Prostate gland (tissue), 2 donors: ENCODE measurements around the gene ENPP6. TPM values are rescaled to one million over a fixed set of nuclear protein-coding genes. Genes with fewer than 3 reads are reported as not detected.

Experiments used
- DNase-seq: peaks from one replicate; pipeline ENCODE4 v3.0.0-alpha.2; 2019; ENCODE audit warnings: low spot score
- H3K27ac ChIP-seq, 2 donors: fragments of 200-600 bp; sonication (generic); 2 replicates each; pipeline ENCODE4 v1.5.1; 2017 to 2019
- H3K27me3 ChIP-seq: fragments of 200-600 bp; sonication (generic); replicated peaks from 2 replicates; pipeline ENCODE4 v1.5.1; 2019; ENCODE audit not compliant: insufficient read depth
- H3K36me3 ChIP-seq, 2 donors: fragments of 200-600 bp; sonication (generic); 1 replicate in 1 of 2; 2 replicates in 1 of 2; pipeline versions ENCODE4 v1.5.1 to v1.8.1; 2017 to 2019
- H3K4me1 ChIP-seq: fragments of 200-600 bp; sonication (generic); replicated peaks from 2 replicates; pipeline ENCODE4 v1.5.1; 2019
- H3K4me3 ChIP-seq, 2 donors: fragments of 200-600 bp; sonication (generic); 2 replicates each; pipeline ENCODE4 v1.5.1; 2017 to 2019
- H3K9me3 ChIP-seq: fragments of 200-600 bp; sonication (generic); 2 replicates; pipeline ENCODE4 v1.5.1; 2017
- POLR2A ChIP-seq: fragments of 450-650 bp; IDR thresholded peaks from one replicate; pipeline ENCODE4 v1.6.1; 2016; ENCODE audit warnings: antibody characterized with exemption, mild to moderate bottlenecking
- POLR2AphosphoS5 ChIP-seq: sonication (generic); formaldehyde crosslinking; IDR thresholded peaks from one replicate; pipeline ENCODE4 v1.6.1; 2017; ENCODE audit warnings: antibody characterized with exemption
- WGBS: methylation state at CpG from one replicate; pipeline ENCODE4 v1.1.5; 2018; 5-methylcytosine and 5-hydroxymethylcytosine counted together
- intact Hi-C: fragments of 100-400 bp; cut with DNase I; formaldehyde crosslinking; loops from one replicate; pipeline ENCODE4 v1.14.2; 2022
- total RNA-seq, 2 donors: library from RNA; depleted of rRNA; stranded (reverse); fragments of >200 nt; gene quantifications; one replicate each; pipeline ENCODE4 v1.1.0, GENCODE V29; 2016
- TF ChIP-seq, protein P1 (sequence below), 4 experiments: fragments of 200-600 bp in 2 of 4; fragments of 450-650 bp in 2 of 4; sonication (generic) in 2 of 4; IDR thresholded peaks; 1 replicate in 3 of 4; 2 replicates in 1 of 4; pipeline ENCODE4 v1.5.1; 2016 to 2019; ENCODE audit warnings: antibody characterized with exemption in 4 of 4, mild to moderate bottlenecking in 2 of 4, moderate library complexity in 2 of 4

The ENPP6 gene
- total RNA-seq, 2 donors from 2014 or later, result 0.68 to 5.9 TPM

DNA sequence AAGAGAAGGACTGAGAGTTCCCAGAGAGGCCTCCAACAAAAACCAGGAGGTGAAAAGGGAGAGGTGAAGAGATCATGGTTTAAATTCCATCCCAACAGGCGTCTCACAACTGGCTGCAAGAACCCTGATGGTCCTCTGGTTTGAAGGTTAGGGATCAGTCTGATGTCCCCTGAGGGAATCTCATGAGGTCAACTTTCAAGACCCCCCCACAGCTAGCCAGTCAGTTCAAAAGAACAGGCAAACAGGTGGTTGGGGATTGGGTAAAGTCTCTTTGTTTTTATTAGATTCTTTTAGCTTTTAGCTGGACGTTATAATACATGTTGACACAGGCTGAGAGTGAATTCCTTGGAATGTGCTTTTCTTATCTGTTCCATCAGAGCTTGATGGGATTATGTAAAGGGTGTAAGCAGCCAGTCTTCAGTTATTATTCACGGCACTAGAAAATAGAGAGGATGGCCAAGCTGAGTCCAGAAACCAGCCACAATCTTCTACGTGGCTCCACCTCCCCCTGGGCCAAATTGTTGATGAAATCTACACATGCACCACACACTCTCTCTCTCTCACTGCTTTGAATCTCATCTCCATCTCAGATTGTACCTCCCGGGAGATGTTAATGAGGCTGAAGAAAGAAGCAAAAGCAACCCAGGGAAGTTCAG lies 20.8 kb downstream of the ENPP6 start:
- 11% methylated on average over 5 of the region's 5 CpGs for WGBS

DNA sequence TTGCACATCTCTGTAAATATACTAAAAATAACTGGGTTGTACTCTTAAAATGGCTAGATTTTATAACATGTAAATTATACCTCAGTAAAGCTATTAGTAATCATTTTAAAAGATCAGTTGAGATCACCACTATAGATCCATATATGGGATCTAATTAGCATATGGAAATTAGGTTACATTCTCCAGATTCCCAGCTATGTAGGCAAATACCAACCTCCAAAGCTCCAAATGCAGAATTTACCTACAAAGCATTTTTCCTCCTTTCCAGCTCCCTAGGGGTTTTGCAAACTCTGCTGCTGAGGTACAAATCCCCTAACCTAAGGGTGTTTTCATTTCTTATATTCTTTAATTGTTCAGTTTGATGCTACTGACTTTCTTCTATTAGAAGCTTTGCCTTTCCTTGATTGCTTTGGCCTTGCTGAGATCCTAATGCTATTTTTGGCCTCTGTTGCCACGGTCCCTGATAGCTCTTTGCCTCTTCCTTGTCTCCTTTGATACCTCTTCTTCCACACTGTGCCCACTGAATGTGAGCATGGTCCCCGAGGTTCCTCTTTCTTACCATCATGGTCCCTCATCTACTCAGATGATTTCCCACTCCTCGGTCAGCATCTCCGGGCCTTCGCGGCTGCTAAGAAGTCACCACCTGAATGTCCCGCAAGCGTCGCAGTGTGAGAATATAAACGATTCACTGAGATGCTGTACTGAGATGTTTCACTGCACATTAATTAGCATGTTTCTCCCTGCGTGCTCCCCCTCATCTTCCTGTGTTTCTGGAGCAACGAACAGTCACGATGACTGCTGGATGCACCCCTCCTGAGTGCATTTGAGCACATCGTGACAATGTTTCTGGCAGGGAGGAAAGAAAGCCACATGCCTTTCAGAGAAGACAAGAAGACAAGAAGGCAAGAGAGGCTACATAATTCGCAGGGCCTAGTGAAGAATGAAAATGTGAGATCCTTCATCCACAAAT lies 23.8 kb downstream of the ENPP6 start:
- H3K4me3 ChIP-seq, result no peak overlapping the region
- no peaks in the 10 kb centered on the region for H3K36me3 ChIP-seq
- no peak for DNase-seq
- TF ChIP-seq, protein P1, sequence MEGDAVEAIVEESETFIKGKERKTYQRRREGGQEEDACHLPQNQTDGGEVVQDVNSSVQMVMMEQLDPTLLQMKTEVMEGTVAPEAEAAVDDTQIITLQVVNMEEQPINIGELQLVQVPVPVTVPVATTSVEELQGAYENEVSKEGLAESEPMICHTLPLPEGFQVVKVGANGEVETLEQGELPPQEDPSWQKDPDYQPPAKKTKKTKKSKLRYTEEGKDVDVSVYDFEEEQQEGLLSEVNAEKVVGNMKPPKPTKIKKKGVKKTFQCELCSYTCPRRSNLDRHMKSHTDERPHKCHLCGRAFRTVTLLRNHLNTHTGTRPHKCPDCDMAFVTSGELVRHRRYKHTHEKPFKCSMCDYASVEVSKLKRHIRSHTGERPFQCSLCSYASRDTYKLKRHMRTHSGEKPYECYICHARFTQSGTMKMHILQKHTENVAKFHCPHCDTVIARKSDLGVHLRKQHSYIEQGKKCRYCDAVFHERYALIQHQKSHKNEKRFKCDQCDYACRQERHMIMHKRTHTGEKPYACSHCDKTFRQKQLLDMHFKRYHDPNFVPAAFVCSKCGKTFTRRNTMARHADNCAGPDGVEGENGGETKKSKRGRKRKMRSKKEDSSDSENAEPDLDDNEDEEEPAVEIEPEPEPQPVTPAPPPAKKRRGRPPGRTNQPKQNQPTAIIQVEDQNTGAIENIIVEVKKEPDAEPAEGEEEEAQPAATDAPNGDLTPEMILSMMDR (IDR thresholded peaks at IDR 0.05), result no peak
- TF ChIP-seq POLR2AphosphoS5 (no peak), POLR2A (no peak)
- no peak overlapping the region for H3K27ac ChIP-seq
- 95% methylated on average over 15 of the region's 15 CpGs for WGBS
- intact Hi-C loops, result no loop called here
- no peaks in the 10 kb centered on the region for H3K9me3 ChIP-seq
- H3K27me3 ChIP-seq, result no peaks in the 10 kb centered on the region
- H3K4me1 ChIP-seq, result no peaks in the 10 kb centered on the region

More for the DNA sequence above, 20.8 kb downstream of the ENPP6 start:
- TF ChIP-seq POLR2AphosphoS5 (peak; percentile 77), POLR2A (no peak)
- TF ChIP-seq, protein P1 (IDR thresholded peaks at IDR 0.05), result no peak
- Histone ChIP-seq H3K36me3 (no peaks in the 10 kb centered on the region), H3K27me3 (no peaks in the 10 kb centered on the region), H3K9me3 (no peaks in the 10 kb centered on the region), H3K4me1 (no peaks in the 10 kb centered on the region), H3K4me3 (no peak overlapping the region), H3K27ac (peak overlapping the region; percentile 43 to 62)
- intact Hi-C loops, result no loop called here
- peak; percentile 33 for DNase-seq

DNA sequence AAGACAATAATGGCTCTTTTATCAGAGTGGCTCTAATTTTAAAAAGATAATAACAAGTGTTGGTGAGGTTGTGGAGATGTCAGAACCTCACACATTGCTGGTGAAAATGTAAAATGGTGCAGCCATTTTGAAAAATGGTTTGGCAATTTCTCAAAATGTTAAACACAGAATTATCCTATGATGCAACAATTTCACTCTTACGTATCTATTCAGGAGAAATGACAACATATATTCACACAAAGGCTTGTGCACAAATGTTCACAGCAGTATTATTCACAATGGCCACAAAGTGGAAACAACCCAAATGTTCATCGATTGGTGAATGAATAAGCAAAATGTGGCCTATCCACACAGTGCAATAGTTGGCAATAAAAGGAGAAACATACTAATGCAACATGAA lies 24.7 kb downstream of the ENPP6 start:
- Histone ChIP-seq H3K27me3 (no peaks in the 10 kb centered on the region), H3K4me1 (no peaks in the 10 kb centered on the region), H3K36me3 (no peaks in the 10 kb centered on the region), H3K4me3 (no peak overlapping the region), H3K9me3 (no peaks in the 10 kb centered on the region), H3K27ac (no peak overlapping the region)
- DNase-seq, result no peak
- TF ChIP-seq POLR2A (no peak), POLR2AphosphoS5 (no peak)
- TF ChIP-seq, protein P1 (IDR thresholded peaks at IDR 0.05), result no peak
- WGBS, result 92% methylated on average over 2 of the region's 2 CpGs
- intact Hi-C loops, result no loop called here

DNA sequence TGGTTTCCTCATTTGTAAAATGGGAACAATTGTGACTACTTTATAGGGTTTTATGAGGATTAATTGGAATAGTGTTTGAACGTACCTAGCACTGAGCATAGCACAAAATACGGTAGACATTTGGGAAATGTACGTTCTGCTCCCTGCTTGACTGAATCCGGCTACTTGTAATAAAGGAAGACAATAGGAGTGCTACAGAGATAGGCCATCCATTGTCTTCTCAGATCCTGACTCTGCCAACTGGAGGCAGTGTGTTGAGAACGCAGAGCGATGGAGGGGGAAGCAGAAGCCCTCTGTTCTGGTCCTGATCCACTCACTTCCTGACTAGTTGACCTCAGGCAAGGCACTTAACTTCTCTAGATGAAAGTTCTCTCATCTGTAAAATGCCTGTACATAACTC lies 26.4 kb downstream of the ENPP6 start:
- TF ChIP-seq POLR2AphosphoS5, result no peak
- TF ChIP-seq, protein P1 (IDR thresholded peaks at IDR 0.05), result no peak
- no peak for TF ChIP-seq POLR2A
- H3K27ac ChIP-seq, result no peak overlapping the region
- H3K4me1 ChIP-seq, result no peaks in the 10 kb centered on the region
- DNase-seq, result no peak
- H3K27me3 ChIP-seq, result no peaks in the 10 kb centered on the region
- no peak overlapping the region for H3K4me3 ChIP-seq
- intact Hi-C loops, result no loop called here
- H3K36me3 ChIP-seq, result no peaks in the 10 kb centered on the region
- 93% methylated on average over 6 of the region's 6 CpGs for WGBS
- H3K9me3 ChIP-seq, result no peaks in the 10 kb centered on the region
